ENCODE data around the gene LOC101059915.

Gene LOC101059915

GRCh38 chrX:71667328-71668247, at the start of gene LOC101059915:
Gene LOC101059915, plus strand, starts transcription at chrX:71667546.
- CTCF ChIA-PET (ENCODE audit: low intra/inter-chr PET ratio, low total read pairs): no interaction called here
- no TSS peak for BruUV-seq (replicated peaks)

More at GRCh38 chrX:71667328-71668247, at the start of gene LOC101059915:
- POLR2A ChIA-PET: no interaction called here
- Histone ChIP-seq H3K4me1 (ENCODE audit: insufficient read depth, low read length) (no peaks in the 10 kb centered on the region), H3K4me2 (ENCODE audit: low read depth, low read length) (no peak within 1 kb of the TSS), H3K9ac (ENCODE audit: insufficient read depth, low read depth, low read length) (no peak within 1 kb of the TSS), H3K27ac (ENCODE audit: extremely low read length, insufficient read depth, low read length) (no peak within 1 kb of the TSS), H3K4me3 (replicated peaks in 1 of 3; ENCODE audit: insufficient read depth in 1 of 3, low read depth in 2 of 3, low read length in 3 of 3) (no peak within 1 kb of the TSS), H3K27me3 (ENCODE audit: control insufficient read depth in 1 of 2, insufficient read depth in 2 of 2, low read length in 2 of 2) (peaks cover 0 to 4% of the 10 kb centered on the region in 2 experiments; a peak in 2 of 5 replicates), H3K79me2 (ENCODE audit: insufficient read depth, low read length) (no peaks in the 10 kb centered on the region), H2AFZ (ENCODE audit: low read length) (no peak within 1 kb of the TSS), H3K36me3 (replicated peaks in 1 of 2; ENCODE audit: control insufficient read depth in 1 of 2, insufficient read depth in 2 of 2, low read length in 2 of 2) (no peaks in the 10 kb centered on the region), H3K9me3 (ENCODE audit: low read length) (no peaks in the 10 kb centered on the region), H4K20me1 (ENCODE audit: insufficient read depth, low read length) (no peaks in the 10 kb centered on the region)
- FAIRE-seq: no peak
- in situ Hi-C loops (cut with HindIII; ENCODE audit: extremely low pct_ligation_motif_present, low pct_unique_long_range_greater_than_20kb) (no loop called here), intact Hi-C loops (cut with micrococcal nuclease; ENCODE audit: unreplicated experiment) (no loop called here)
- DNase-seq (ENCODE audit: low spot score): no peak
- TF ChIP-seq ZSCAN21 (CRISPR knock-in tag; IDR thresholded peaks at IDR 0.05; ENCODE audit: borderline replicate concordance) (no peak), ATF2 (CRISPR knock-in tag; IDR thresholded peaks at IDR 0.05) (no peak), DDIT3 (CRISPR knock-in tag; IDR thresholded peaks at IDR 0.05) (no peak), ZNF264 (CRISPR knock-in tag; IDR thresholded peaks at IDR 0.05) (no peak), ZKSCAN1 (IDR thresholded peaks at IDR 0.05; ENCODE audit: low read length) (no peak), ZNF17 (CRISPR knock-in tag; IDR thresholded peaks at IDR 0.05) (no peak), PTBP1 (IDR thresholded peaks at IDR 0.05; ENCODE audit: low read depth, low read length, poor library complexity, severe bottlenecking) (no peak), PBX3 (CRISPR knock-in tag; IDR thresholded peaks at IDR 0.05; ENCODE audit: borderline replicate concordance) (no peak), ZNF550 (CRISPR knock-in tag; IDR thresholded peaks at IDR 0.05; ENCODE audit: borderline replicate concordance) (no peak), ELK4 (CRISPR knock-in tag; IDR thresholded peaks at IDR 0.05; ENCODE audit: borderline replicate concordance) (no peak), ISX (CRISPR knock-in tag; conservative IDR thresholded peaks at IDR 0.05) (no peak)
- no peak for ATAC-seq
- no CpG with 5 or more reads among the region's 50 CpGs for WGBS (ENCODE audit: low lambda C conversion rate)
